GM12864 (cell line): ENCODE results near the gene GRK4.
"Not testable (repeated sequence)": the region's sequence is repeated elsewhere in the genome, so short reads cannot be mapped to it uniquely, and the experiment has no call there.

Source experiments
- DNase-seq: peaks from one replicate; pipeline ENCODE4 v3.0.0-alpha.2; 2011; ENCODE audit warnings: low read depth
- H3K4me3 ChIP-seq: 2 replicates; pipeline ENCODE4 v1.5.1; 2011; ENCODE audit warnings: mild to moderate bottlenecking, low read depth, low read length, control low read depth
- CTCF ChIP-seq: IDR thresholded peaks from 2 replicates; pipeline ENCODE4 v1.5.1; 2011; ENCODE audit warnings: low read depth, mild to moderate bottlenecking, moderate library complexity, low read length, control low read depth, inconsistent platforms; ENCODE audit errors: missing control alignments

The GRK4 gene

DNA sequence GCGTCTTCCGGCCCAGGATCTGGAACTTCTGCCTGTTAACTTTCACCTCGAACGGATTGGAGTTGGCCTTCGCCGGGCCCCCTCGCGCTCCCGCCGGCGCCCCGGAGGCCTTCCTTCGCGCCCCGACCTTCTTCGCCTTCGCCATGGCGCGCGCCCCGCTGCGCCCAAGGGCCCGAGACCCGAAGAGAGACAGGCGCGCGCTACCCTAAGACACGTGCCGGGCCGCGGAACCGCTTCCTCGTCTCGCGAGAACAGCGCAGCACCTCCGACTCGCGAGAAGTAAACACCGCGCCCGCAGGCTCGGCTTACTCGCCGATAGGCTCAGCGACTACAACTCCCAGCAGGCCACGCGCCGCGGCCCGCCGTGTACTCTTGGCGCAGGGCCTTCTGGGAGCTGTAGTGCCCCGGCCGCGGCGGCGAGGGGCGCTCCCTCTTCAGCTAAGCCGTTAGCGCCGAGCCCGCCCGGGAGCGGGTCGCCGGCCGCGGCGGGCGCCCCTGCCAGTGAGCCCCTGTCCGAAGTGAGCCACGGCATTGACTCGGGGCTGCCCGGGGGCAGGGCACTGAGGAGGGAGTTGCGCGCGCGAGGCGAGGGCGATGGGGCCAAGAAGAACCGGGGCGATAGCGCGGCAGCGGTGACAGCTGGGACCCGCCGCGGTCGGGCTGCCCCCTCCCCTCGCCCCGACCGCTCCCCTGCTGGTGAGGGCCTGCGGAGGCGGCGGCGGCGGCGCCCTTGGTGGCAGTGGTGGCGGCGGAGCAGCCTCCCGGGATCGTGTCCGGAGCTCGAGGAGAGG is at the start of gene GRK4, which contains the start of gene NOP14:
Gene GRK4, plus strand, starts transcription at position 397 of the 791 bp plus-strand sequence. CDS start 500 bp downstream, outside the sequence.
Gene NOP14, minus strand, starts transcription at position 232 of the 791 bp plus-strand sequence. Its CDS starts 87 bp downstream, at position 145.
- DNase-seq = peak; percentile 96
- H3K4me3 ChIP-seq = peak within 1 kb of the TSS; percentile 75
- TF ChIP-seq CTCF = peak; percentile 24

- TF ChIP-seq CTCF = no peak
- no peak for DNase-seq
- H3K4me3 ChIP-seq = no peak overlapping the region
Observed at GRCh38 chr4:2914256-2915126, 48.9 kb upstream of the GRK4 start.

DNA sequence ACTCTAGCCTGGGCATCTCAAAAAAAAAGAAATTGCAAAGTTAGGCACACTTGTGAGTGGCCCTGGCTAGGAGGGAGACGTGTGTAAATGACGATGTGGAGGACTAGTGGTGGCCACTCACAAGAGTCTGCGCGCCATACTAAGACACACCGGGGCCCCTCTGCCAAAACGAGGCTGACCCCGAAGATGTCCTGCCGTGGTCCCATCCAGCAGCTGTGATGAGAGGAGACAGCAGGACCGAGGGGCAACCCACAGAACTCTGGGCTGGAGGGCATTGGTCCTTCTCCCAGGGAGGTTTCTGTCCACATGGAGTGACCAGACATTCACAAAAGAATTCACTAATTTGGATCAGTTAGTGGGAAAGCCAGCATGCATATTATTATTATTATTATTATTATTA is 47.6 kb upstream of the GRK4 start:
- TF ChIP-seq CTCF = no peak
- no peak overlapping the region for H3K4me3 ChIP-seq
- DNase-seq = no peak

DNA sequence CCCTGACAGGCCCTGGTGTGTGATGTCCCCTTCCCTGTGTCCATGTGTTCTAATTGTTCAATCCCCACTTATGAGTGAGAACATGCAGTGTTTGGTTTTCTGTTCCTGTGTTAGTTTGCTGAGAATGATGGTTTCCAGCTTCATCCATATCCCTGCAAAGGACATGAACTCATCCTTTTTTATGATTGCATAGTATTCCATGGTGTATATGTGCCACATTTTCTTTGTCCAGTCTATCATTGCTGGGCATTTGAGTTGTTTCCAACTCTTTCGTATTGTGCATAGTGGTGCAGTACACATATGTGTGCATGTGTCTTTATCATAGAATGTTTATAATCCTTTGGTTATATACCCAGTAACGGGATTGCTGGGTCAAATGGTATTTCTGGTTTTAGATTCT is 46.7 kb upstream of the GRK4 start:
- H3K4me3 ChIP-seq, DNase-seq: not testable (repeated sequence)

DNA sequence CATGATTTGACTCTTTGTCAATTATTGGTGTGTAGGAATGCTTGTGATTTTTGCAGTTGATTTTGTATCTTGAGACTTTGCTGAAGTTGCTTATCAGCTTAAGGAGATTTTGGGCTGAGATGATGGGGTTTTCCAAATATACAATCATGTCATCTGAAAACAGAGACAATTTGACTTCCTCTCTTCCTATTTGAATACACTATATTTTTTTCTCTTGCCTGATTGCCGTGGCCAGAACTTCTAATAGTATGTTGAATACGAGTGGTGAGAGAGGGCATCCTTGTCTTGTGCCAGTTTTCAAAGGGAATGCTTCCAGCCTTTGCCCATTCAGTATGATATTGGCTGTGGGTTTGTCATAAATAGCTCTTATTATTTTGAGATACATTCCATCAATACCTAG is 45.1 kb upstream of the GRK4 start:
- not testable (repeated sequence) for H3K4me3 ChIP-seq, DNase-seq

GRCh38 chr4:2918714-2919113 is 44.7 kb upstream of the GRK4 start:
- H3K4me3 ChIP-seq, DNase-seq: not testable (repeated sequence)

GRCh38 chr4:2922453-2923101 is 40.8 kb upstream of the GRK4 start:
- H3K4me3 ChIP-seq, DNase-seq: not testable (repeated sequence)

GRCh38 chr4:2923141-2923551 is 40.2 kb upstream of the GRK4 start:
- DNase-seq = no peak
- no peak overlapping the region for H3K4me3 ChIP-seq
- TF ChIP-seq CTCF = no peak
